NCI-H774 (cell line): ENCODE results near the gene KCNQ1.

ENCODE experiments used
- DNase-seq: peaks from one replicate; lab custom pipeline; 2025; lab: John Stamatoyannopoulos, UW

Gene KCNQ1

DNA sequence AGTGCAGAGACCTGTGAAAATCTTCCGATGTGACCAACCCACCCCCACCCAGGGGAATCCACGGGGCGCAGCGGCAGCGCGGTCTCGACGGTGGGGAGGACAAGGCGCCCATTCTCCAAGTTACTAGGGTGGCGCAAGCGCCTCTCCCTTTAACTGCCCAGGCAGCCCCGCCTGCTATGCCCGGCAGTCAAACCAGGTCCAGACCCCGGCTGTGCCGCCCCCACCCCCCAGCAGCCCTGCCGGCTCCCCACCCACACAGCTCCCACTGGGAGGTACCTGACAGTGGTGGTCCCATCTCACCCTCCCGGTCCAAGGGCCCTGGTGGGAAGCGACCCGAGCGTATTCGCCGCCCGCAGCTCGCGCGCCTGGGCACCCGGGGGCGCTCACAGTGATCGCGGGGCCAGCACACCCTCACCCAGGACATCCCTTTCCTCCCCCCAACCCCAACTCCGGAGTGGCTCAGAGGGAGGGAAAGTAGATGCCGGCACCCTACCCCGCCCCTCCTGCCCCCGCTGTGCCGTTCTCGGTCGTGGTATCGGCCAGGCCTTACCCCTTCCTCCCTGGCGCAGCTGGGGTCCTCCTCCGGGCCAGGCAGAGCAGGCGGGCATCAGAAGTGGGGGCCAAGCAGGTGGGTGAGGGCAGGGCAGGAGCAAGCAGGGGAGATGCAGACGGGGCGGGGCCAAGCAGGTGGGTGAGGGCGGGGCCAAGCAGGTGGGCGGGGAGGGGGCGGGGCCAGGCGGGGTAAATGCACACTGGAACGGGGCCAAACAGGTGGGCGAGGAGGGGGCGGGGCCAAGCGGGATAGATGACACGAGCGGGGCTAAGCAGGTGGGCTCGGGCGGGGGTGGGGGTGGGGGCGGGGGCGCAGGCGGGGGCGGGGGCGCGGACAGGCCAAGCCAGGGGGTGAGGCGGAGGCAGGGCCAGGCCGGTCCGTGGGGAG lies 657 bp upstream of the KCNQ1 start, which contains the start of gene TRPM5:
Gene TRPM5 (minus strand): TSS at position 634 of the 940 bp plus-strand sequence. CDS start 21,478 bp downstream, outside the sequence.
- DNase-seq, result no peak

- no peak for DNase-seq
Measured at GRCh38 chr11:2445746-2446551, 1.1 kb downstream of the KCNQ1 start.

- no peak for DNase-seq
Measured at GRCh38 chr11:2446590-2447252, 1.9 kb downstream of the KCNQ1 start.

DNA sequence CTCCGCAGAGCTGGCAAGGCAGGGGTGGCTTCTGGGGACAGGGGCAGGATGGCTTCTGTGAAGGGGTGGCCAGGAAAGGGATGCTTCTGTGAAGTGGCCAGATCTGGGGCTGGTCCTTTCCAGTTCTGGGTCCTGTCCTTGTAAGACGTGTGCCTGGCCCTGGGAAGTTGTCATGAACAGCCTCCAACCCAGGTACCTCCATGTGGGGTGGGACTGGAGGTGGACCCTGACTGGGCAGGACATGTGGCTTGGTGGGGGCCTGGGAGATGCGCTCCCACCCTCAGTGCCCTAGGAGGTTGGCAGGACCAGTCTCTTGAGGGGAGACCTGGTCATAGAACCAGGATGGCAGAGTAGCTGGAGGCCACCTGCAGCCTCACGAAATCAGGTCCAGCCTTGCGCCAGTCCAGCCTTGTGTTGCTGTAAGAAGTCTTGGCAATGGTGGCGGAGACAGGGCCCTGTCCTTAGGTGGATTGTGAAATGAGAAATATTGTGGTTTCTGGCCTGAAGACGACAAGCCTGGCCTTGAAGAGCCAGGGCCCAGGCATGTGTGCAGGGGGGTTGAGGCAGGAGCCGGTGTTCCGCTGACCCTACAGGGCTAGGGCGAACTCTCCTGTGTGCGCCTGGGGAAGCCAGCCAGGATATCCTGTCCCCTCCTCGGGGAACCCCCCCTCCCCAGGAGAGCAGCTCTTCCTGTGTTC lies 2.6 kb downstream of the KCNQ1 start:
- DNase-seq, result no peak

- DNase-seq, result no peak
Measured at GRCh38 chr11:2447951-2448650, 3.3 kb downstream of the KCNQ1 start.

- DNase-seq, result no peak
Measured at GRCh38 chr11:2448661-2449547, 4.1 kb downstream of the KCNQ1 start.

GRCh38 chr11:2449548-2450320 lies 4.9 kb downstream of the KCNQ1 start:
- no peak for DNase-seq

- no peak for DNase-seq
Measured at GRCh38 chr11:2450321-2451041, 5.7 kb downstream of the KCNQ1 start.

GRCh38 chr11:2451336-2451735 lies 6.5 kb downstream of the KCNQ1 start:
- DNase-seq, result no peak

DNA sequence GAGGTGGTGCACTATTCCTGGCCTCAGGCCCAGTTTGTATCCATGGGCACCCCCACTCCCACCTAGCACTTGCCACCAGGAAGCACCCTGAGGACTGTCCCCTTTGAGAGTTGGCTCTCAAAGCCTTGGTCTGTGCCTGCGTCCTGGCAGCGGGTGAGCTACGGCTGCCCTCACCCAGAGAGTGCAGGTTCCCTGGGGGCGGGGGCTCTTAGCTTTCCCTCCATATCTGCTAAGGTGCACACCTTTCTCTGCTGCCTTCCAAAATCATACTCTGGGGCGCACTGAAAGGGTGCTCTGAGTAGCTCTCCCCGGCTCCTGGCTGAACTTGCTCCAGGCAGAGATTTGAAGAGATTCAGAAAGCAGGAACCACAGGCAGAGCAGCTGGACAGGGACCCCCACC lies 7.1 kb downstream of the KCNQ1 start:
- DNase-seq, result no peak

- DNase-seq, result no peak
Measured at GRCh38 chr11:2452321-2453012, 7.7 kb downstream of the KCNQ1 start.

GRCh38 chr11:2453436-2453835 lies 8.6 kb downstream of the KCNQ1 start:
- DNase-seq, result no peak

- DNase-seq, result no peak
Measured at GRCh38 chr11:2458321-2458720, 13.5 kb downstream of the KCNQ1 start.

DNA sequence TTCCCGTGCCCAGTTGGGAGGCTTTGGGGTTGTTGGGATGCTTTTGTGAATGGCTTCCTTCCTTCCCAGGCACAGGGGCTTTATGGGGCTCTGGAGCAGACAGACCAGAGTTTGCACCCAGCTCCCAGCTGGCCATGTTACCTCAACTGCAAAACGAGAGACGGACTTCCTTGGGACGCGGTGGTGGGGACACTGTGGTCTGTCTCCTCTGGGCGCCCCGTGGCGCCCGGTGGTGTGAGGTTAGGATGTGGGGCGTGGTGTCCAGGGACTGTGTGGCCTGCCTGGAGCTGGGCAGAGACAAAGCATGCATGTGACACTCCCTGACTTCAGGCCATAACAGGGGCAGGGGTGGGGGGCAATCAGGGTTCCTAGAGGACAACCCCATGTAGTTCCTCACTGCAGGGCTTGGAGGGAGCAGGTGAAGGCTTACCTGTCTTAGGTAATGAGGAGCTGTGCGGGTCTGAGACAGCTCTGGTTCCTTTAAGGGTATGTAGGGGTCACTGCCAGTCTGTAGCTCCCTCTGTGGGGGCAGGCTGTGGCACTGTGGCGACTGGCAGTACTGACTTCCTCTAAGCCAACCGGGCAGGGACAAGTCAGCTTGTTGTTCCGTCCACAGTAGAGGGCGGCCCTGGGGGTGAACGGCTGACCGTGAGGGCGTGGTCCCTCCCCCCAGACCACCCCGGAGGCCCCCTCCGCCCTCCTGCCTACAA lies 14.4 kb downstream of the KCNQ1 start:
- no peak for DNase-seq

GRCh38 chr11:2459796-2460531 lies 15.2 kb downstream of the KCNQ1 start:
- DNase-seq, result no peak

GRCh38 chr11:2460540-2461252 lies 15.9 kb downstream of the KCNQ1 start:
- DNase-seq, result no peak
